Fibroblast of the conjunctiva (primary cell): ENCODE results near the gene LCN6.
"Not testable (repeated sequence)": the region's sequence is repeated elsewhere in the genome, so short reads cannot be mapped to it uniquely, and the experiment has no call there.

Experiments
- DNase-seq: peaks from one replicate; pipeline ENCODE4 v3.0.0-alpha.2; 2010; ENCODE audit warnings: low read depth

Gene LCN6

DNA sequence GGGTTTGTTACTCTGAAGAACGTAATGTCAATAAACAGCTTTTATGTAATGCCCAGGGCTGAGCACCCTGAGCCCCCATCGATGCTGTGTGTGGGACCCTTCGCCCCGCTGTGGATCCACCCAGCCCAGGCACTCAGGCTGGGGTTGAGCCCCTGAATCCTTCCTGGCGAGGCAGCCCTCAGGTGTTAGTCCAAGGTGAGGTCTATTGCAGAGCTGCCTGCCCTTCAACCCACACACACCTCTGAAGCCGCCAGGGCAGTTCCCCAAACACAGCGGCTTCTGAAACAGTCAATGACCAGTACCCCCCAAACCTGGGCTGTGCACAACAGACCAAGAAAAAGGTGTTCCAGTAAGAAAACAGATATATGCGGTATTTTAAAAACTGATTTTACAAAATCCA, 24.3 kb downstream of the LCN6 start:
- no peak for DNase-seq

DNA sequence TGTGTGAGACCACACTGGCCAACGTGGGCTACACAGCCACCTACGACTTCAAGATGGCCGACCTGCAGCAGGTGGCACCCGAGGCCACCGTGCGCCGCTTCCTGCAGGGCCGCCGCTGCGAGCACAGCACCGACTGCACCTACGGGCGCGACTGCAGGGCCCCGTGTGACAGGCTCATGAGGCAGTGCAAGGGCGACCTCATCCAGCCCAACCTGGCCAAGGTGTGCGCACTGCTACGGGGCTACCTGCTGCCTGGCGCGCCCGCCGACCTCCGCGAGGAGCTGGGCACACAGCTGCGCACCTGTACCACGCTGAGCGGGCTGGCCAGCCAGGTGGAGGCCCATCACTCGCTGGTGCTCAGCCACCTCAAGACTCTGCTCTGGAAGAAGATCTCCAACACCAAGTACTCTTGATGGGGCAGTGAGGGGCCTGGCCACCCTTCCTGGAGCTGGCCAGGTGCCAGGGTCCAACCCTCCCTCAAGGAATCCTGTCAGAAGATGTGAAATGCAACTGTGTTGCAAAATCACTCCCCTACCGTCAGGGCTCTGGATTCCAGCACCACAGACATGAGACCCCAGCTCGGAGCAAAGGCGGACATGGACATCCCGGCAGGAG, 24.9 kb downstream of the LCN6 start:
- DNase-seq, result no peak

DNA sequence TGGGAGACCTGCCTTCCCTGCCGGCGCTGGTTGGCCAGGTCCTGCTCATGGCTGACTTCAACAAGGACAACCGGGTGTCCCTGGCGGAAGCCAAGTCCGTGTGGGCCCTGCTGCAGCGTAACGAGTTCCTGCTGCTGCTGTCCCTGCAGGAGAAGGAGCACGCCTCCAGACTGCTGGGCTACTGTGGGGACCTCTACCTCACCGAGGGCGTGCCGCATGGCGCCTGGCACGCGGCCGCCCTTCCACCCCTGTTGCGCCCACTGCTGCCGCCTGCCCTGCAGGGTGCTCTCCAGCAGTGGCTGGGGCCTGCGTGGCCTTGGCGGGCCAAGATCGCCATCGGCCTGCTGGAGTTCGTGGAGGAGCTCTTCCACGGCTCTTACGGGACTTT, 25.4 kb downstream of the LCN6 start:
- DNase-seq, result no peak

DNA sequence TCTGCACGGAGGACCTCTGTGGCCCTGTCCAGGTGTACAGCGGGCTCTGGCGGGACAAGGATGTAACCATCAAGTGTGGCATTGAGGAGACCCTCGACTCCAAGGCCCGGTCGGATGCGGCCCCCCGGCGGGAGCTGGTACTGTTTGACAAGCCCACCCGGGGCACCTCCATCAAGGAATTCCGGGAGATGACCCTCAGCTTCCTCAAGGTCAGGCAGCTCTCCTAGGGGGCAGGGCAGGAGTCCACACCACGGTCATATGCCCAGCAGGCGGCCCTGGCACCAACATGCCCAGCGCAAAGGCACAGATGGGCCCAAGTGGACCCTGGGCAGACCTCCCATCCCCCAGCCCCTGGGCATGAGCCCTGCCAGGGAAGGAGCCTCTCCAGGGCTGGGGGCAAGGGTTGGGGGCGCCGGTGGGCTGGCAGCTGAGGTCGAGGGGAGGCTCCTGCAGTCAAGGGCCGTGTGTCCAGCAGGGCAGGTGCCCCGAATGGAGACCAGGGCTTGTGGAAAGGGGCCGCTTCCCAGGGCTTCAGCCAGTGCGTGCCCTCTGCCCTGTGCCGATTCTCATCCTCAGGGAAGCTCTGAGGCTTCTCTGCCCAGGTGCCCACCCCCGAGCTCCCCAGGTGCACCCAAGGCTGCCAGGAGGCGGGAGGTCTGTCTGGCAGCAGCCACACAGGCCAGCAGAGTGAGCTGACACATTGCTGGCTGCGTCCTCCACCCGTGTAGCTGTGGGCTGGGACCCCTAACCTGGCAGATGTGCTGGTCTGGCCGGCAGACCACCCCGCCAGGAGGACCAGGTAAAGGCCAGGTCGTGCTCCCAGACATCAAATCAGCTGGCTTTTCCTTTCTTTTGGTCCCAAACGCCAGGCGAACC, 26.0 kb downstream of the LCN6 start:
- DNase-seq, result no peak

DNA sequence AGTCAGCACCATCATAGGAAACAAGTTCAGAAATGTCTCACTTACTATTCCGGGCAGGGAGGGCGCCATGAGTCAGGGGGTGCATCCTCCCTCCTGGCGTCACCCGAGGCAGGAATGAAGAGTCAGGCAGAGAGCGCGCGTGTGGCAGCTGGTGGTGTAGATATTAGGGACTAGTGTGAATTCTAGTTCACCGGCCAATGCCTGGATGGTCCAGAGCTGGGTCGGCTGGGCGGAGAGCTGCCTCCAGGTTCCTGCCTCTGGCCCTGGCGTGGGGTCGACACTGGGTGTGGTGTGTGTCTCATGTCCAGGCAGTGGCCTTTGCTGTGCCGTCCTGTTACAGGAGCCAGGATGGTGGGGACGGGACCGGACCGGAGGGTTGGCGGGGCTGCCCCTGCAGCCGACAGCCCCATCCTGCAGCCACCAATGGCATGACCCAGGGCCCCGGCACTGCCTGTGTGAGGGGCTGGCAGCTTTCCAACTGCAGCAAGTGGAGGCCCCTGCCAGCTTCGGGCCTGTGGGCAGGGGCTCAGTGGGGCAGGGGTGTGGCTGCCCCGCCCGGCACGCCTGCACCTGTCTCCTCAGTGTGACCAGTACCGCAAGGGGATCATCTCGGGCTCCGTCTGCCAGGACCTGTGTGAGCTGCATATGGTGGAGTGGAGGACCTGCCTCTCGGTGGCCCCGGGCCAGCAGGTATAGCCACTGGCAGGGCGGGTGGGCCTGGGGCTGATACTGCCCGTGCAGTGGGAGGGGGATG, 26.8 kb downstream of the LCN6 start:
- no peak for DNase-seq

DNA sequence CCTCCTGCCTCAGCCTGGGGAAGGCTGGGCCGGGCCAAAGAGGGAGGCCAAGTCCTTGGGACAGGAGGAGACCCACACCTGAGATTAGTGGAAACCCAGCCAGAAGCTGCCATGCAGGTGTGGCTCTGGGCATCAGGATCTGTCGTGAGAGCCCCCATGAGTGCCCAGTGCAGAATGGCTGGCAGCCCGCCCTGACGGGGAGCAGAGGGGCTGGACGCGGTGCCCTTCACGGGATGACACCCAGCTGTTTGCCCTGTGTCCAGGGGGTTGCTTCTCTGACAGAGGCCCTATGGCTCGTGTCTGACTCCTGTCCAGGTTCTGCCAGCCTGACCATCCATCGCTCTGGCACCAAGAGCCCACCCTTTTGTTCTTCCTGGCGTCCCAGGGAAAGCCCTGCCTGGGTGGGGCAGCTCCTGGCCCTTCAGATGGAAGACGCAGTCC, 27.4 kb downstream of the LCN6 start:
- DNase-seq, result no peak

DNA sequence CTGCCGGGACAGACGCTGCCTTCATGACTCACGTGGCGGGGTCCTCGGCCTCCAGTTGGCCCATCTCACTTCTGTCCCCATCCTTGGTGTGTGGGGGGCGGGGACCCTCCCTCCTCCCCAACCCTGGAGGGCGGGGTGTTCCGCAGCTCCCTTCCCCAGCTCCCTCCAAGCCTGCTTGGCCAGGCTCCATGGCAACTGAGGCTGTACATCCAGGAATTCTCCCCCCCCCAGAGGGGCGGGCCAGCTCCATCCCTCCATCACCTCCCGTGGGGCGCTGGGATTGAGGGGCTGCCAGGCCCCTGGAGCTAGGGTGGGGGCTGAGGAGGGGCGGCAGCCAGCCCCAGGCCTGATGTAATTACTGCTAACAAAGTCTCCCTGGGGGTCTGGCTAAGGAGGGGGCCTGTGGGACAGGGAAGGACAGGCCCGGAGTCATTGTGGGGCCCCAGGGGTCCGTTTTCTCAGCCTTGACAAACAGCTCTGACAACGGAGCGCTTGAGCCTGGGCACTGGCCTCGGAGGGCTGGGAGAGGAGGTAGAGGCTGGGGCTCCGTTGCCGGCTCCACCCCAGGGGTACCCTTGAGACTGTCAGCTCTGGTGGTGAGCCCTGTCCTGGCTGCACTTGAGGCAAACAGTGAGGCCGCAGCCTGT, 28.0 kb downstream of the LCN6 start:
- no peak for DNase-seq

DNA sequence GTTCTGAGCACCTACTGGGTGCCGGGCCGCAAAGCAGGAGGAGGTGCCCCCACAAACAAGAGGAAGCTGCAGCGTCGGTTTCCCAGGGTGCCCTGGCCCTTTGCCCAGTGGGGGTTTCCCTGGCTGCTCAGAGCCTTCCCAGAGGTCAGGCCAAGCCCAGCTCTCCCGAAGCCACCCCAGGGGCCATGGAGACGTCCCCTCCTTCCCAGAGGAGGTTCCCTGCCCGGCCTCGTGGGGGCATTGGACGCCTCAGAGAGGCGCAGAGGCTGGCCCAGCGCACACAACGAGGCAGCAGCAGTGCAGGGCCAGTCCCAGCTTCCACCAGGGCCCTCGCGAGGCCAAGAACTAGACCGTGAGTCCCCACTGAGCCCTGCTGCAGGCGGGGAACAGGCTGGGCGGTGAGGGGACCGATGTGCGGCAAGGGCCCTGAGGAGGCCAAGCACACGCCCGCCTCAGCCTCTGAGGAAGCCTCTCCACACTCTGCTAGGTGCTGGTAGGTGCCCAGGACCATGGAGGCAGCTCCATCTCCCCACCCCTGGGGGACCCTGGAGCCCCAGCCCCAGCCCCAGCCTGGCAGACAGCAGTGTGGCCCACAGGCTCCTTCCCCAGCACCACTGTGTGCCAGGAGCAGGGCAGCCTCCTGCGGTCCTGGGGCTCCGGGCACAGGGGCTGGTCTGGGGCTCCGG, 29.0 kb downstream of the LCN6 start:
- no peak for DNase-seq

DNA sequence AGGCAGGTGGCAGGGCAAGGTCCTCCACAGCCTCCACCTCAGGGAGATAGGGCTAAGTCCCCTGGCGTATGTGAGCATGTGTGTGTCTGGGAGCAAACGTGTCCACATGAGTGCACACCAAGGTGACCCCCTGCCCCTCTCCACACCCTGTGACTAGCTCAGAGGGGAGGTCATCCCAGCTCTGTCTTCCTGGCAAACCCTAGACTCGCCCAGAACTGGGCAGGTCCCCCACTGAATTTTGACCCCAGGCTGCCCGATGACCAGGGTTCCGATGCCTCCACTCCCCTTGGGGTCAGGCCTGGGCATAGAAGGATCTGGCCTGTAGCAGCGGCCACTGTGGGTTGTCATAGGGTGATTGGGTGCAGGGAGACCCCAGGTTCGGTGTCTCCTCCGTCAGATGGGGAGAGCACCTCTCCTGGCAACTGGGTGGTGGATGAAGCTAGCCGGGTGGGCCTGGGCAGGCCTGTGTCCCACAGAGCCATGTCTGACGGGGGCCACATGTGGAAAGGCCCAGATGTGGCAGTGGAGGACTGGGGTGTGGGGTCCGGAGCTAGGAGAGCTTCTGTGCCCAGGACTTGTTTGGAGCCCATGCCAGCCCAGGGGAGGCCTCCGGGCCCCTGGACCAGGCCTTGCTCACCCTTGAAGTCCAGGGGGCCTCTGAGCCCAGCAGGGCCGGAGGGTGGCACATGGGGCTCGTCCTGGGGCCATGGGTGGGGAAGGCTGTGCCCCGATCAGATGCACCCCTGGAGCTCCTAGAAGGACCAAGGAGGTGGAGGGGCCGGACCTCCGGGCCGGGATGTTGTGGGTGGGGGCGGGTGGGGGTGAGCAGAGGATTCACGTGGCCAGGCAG, 29.8 kb downstream of the LCN6 start:
- DNase-seq, result no peak

DNA sequence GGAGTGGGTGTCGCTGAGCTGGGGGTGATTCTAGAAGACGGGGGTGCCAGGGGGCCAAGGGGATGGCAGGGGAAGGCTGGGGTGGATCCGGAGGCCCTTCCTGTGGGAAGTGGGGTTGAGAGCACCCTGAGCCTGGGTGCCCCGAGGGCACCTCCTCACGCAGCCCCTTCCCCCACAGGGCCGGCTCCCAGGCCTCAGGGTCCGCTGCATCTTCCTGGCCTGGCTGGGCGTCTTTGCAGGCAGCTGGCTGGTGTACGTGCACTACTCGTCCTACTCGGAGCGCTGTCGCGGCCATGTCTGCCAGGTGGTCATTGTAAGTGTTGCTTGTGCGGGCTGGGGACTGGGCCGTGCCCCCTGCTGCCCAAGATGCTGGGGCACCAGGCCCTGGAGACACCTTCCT, 30.9 kb downstream of the LCN6 start:
- no peak for DNase-seq

DNA sequence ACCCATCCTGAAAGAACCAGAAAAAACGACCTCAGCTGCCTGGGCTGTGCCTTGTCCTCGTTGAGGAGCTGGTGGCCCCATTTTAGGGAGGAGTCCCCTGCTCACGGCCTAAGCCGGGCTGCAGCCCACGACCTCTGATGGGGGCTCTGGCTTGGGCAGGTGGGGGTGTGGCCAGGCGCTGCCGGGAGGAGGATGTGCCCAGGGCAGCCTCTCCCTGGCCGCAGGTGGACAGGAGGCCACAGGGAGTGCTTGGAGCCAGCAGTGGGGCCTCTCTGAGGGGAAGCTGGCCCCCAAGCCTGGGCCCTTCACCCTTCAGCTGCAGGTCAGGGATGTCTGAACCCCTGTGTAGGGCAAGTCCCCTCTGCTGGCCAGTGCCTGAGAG, 33.4 kb downstream of the LCN6 start:
- no peak for DNase-seq

DNA sequence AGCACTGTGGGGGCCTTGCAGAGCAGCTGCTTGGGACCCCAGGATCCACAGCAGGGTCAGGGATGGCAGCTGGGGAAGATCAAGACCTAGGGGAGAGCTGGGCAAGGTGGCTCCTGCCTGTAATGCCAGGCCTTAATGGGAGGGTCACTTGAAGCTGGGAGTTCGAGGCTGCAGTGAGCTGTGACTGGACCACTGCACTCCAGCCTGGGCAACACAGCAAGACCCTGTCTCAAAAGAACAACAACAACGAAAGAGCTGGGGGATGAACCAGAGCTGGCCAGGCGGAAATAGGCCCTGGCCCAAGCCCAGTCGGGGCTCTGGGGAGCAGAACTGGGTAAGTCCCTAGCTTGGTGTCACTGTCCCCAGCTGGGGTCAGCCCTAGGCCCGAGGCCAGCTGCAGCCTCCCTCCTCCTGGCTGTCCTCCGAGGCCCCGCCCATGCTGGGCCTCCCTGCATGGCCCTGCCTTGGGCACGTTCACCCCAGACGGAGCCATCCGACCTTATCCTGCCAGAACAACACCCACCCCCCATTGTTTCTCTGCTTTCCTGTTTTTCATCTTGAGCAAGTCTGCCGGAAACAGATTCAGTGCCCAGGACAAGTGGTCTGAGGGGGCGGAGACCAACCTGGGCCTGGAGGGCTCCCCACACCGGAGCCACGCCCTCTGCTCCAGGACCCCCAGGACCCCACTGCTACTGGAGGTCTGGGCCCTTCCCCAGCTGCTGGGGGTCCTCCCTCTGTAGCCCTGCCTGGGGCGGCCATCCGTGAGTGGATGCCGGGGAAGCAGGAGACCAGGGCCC, 34.0 kb downstream of the LCN6 start:
- DNase-seq, result no peak

DNA sequence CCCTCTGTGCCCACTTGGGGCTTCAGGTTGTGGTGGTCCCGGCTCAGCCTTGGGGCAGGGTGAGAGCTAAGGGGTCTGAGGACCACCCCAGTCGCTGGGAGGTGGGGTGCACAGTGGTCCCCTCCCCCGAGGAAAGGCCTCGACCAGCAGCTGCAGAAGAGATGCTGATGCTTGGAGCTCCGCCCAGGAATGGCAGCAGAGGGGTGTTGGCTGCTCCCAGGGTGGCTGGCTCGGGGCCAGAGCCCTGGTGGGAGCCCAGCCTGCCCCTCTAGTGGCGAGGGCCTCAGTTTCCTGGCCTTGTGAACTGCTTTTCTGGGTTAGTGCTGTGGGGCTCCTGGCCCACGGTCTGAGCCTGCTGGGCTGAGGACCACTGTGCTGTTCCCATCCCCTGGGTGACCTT, 34.8 kb downstream of the LCN6 start:
- no peak for DNase-seq

DNA sequence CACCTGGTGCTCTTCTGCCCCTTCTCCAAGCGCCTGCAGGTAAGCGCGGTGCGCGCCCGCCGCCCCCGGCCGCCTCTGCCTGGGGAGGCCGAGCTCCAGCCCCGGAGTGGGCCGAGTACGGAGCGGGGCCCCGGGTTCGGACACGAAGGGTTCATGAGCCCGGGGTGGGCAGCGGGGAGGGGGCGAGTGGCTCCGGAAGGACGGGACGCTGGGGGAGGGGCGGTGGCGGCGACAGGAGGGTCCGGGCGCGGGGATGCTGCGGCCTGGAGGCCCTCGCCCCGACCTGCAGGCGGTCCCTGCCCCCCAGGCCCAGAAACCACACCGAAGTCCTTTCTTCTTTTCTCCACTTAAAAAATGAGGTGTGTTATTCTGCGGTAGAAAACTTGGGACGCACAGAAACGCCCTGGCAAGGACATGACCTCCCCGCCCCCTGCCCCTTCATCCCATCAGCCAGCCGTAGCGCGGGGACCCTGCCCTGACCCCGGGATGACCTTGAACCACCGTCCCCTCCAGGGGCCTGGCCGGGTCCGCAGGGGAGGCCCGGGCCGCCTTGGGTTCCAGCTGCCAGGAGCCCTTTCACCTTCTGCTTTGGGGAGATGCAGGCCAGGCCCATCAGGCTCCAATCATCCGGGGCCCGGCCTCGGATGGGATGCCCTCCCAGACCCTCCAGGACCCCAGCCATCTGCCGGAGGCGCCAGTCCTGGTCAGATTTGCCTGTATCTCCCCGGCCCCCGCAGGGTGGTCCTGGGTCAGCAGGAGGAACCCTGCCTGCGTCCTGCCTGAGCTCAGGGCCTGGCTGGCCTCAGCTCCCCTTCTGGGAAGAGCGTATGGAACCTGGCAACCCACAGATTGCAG, 35.4 kb downstream of the LCN6 start:
- no peak for DNase-seq

DNA sequence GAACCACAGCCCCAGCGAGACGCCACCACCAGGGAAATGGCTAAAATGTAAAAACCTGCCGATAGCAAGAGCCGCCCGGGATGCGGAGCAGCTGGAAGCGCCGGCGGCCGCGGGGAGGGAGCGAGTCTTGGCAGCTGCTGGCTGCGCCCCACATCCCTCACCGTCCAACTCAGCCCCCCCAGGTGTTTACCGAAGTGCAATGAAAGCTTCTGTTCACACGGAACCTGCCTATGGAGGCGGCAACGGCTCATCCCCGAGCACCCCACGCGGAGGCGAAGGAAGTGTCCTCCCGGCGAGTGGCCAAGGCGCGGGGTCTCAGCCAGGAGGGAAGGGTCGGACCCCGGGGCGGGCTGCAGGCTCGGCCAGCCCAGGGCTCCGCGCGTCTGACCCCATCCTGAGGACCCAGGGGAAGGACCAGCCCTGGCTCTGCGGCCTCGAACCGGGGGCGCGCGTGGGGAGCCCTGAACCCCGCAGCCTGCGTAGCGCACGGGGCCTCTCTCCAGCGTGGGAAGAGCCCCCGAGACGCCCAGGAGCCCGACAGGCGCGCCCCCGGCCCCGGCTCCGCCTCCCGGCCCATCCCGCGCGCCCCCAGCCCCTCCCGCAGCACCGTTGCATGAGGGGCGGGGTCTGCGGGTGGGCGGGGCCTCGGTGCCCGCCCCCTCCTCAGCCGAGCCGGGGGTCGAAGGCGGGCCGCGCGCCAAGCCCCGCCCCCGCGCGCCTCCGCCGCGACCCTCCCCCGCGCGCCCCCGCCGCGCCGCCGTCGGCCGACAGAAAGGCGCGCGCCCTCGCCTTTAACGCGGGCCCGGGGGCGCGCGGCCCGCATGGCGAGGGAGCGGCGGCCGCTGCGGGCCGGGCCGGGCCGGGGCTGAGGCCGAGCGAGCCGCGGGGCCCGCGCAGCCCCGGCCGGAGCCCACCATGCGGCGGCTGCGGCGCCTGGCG, 36.3 kb downstream of the LCN6 start, which contains the start of gene DIPK1B:
TSS of gene DIPK1B (plus strand) at position 822 of the 939 bp plus-strand sequence. CDS start at position 916, 94 bp downstream.
- no peak for DNase-seq

DNA sequence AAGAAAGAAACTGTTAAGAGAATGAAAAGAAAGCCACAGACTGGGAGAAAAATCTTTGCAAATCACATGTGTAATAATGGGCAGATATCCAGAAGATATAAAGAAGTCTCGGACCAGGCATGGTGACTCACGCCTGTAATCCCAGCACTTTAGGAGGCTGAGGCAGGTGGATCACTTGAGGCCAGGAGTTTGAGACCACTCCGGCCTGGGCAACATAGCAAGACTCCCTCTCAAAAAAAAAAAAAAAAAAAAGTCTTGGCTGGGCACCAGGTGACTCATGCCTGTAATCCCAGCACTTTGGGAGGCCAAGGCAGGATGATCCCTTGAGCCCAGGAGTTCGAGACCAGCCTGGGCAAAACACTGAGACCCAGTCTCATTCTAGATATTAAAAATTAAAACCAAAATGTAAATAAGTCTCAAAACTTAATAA, 37.1 kb downstream of the LCN6 start:
- not testable (repeated sequence) for DNase-seq

DNA sequence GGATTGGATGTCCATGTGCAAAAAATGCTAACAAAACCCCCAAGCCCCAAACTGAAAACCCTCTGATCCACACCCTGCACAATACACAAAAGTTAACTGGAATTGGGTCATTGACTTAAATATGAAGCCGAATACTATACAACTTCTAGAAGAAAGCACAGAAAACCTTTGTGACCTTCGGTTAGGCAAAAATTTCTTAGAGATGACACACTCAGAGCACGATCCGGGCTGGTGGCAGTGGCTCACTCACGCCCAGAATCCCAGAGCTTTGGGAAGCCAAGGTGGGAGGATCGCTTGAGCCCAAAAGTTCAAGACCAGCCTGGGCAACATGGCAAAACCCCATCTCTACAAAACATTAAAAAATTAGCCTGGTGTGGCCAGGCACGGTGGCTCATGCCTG, 37.8 kb downstream of the LCN6 start:
- no peak for DNase-seq
